Measurements from ENCODE around the gene LCA5L. TPM values are rescaled to one million over a fixed set of nuclear protein-coding genes. Genes with fewer than 3 reads are reported as not detected.

The LCA5L gene
- 0.92 and 1.3 TPM in 2 replicates for polyA plus RNA-seq (2014; cell fraction: cytosol; rRNA removed)
- 0.13 and 0.76 TPM in 2 replicates for polyA plus RNA-seq (2014; cell fraction: nucleus; rRNA removed)

DNA sequence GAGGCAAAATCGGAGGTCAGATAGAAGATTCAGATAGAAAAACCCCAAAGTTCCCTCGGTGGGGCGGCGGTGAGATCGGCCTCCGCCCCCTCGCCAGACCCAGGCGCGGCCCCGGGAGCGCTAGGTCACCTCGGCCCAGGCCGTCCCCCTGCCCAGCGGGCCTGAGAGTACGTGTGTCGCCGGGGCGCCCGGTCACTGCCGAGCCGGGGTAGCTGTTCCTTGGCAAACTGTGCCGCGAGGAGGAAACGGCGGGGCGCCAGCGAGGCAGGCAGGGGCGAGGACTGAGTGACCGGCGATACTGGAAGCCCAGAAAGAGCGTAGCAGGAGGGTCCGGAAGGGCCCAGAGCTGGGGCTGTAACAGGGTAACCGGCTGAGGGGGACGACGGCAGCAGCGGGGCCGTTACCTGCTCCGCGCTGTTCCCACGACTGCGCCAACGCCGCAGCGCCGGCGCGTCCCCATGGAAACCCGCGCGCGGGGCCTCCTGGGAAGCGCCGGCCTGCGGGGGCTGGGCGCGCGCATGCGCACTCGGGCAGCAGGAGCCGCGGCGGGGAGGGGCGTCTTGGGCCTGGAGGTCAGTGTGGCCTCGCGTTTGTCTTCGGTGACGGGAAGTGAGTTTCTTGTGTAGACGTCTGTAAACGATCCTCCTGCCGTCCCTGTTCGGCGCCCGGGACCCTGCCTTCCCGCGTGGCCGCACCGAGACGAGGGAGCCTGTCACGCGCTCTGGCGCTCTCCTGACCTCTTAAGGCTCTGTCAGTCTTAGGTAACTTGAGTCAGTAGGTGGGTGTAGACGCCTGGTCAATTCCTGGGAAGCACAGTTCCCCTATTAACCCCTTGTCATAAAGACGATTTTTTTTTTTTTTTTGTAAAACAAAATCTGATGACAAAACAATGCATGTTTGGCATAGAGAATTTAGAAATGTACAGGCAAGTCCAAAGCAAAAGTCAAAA is at the start of gene LCA5L:
Gene LCA5L (minus strand): TSS at position 458 of the 949 bp plus-strand sequence. CDS start 17,285 bp downstream, outside the sequence.
- DNase-seq (ENCODE audit: low spot score), result peak; percentile 89

DNA sequence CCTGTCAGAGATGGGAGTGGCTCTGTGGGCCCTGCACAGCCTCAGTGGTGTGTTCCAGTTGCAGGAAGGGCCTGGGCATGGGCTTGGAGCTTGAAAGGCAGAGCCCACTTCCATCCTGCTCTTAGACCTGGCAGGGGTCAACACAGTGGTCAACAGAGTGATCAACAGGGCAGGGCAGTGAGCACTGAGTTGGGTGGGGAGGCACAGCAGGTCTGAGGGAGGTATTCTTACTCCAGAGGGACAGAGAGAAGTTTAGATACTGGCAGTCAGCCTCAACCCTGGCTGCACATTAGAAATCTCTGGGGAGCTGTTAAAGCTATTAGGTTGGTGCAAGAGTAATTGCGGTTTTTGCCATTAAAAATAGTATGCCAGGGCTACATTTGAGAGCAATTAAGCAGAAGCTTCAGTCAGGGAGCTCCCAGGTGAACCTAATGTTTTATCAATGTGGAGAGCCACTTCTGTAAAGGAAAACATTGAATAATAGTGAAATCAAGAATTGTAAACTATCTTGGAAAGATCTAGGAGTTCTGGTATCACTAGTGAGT is 43.9 kb upstream of the LCA5L start:
- DNase-seq (ENCODE audit: low spot score), result no peak

- peak; percentile 77 for DNase-seq (ENCODE audit: low spot score)
These were observed 39.2 kb upstream of the LCA5L start for GRCh38 chr21:39484711-39485276.

DNA sequence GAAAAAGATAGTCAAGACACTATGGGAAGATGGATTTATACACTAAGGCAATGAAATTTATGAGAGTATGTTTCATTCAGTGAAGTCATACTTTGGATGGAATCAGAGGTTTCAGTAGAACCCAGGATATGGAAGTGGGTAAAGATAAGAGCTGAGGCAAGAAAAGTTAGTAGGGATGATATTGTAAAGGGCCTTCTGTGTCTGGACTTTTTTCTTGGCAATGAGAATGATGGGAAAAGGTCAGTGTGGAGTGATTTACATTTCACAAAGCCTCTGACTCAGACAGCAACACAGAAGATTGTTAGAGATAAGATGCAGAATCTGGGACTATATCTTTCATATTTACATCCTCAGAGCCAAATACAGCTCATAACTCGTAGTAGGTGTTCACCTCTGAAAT is 38.3 kb upstream of the LCA5L start:
- no peak for DNase-seq (ENCODE audit: low spot score)

GRCh38 chr21:39481886-39482285 is 36.3 kb upstream of the LCA5L start:
- no peak for DNase-seq (ENCODE audit: low spot score)

DNA sequence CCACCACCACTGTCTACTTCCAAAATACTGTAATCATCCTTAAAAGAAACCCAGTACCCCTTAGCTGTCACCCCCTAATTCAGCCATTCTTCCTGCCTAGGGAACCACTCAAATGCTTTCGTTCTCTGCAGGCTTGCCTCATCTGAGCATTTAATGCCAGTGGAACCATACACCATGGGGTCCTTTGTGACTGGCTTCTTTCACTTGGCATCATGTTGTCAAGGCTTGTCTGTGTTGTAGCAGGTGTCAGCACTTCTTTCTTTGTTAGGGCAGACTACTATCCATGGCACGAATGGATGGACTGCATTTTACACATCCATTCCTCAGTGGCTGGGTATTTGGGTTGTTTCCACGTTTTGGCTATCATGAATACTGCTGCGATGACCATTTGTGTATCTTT is 34.7 kb upstream of the LCA5L start:
- DNase-seq (ENCODE audit: low spot score), result no peak

GRCh38 chr21:39479814-39480182 is 34.2 kb upstream of the LCA5L start:
- no peak for DNase-seq (ENCODE audit: low spot score)

GRCh38 chr21:39479164-39479813 is 33.7 kb upstream of the LCA5L start:
- no peak for DNase-seq (ENCODE audit: low spot score)

DNA sequence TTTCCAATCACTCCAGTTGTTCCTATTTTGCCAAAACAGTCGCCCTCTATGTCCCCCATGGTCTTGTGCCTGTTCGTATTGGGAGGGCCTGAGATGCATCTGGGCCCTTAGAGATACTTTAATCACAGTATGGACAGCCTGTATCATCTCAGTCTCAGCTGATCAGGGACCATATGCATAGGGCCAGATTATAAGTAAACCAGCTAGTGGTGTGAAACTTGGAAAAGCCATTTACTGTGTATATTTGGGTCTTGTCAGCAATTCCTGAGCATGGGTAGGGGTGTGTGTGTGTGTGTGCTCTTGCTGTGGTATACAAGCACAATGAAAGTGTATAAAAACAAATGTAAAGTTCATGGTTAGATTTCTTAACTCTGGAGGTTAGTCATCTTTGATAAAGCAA is 29.0 kb upstream of the LCA5L start:
- DNase-seq (ENCODE audit: low spot score), result no peak

- no peak for DNase-seq (ENCODE audit: low spot score)
These were observed 27.2 kb upstream of the LCA5L start for GRCh38 chr21:39472786-39473185.

DNA sequence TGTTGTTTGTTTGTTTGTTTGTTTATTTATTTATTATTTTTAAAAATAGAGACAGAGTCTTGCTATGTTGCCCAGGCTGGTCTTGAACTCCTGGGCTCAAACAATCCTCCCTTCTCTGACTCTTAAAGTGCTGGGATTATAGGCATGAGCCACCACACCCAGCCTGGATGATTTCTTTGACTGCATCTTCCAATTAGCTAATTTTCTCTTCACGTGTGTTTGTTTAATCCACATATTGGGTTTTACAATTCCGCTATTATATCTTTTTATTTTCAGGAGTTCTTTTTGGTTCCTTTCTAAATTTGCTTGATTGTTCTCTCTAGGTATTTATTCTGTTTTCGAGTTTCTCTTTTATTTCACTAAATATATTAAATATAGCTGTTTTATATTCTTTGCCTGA is 26.0 kb upstream of the LCA5L start:
- no peak for DNase-seq (ENCODE audit: low spot score)

GRCh38 chr21:39468559-39468958 is 23.0 kb upstream of the LCA5L start:
- no peak for DNase-seq (ENCODE audit: low spot score)

- no peak for DNase-seq (ENCODE audit: low spot score)
These were observed 22.2 kb upstream of the LCA5L start for GRCh38 chr21:39467746-39468145.

DNA sequence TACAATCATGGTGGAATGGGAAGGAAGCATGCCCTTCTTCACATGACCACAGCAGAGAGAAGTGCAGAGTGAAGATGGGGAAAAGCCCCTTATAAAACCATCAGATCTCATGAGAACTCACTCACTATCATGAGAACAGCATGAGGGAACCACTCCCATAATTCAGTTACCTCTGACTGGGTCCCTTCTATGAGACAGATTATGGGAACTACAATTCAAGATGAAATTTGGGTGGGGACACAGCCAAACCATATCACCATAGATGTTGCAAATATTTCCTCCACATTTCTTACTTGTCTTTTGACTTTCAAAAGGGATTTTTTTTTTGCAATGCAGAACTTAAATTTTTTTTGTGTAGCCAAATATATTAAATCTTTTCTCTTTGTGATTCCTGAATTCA is 21.0 kb upstream of the LCA5L start:
- no peak for DNase-seq (ENCODE audit: low spot score)

DNA sequence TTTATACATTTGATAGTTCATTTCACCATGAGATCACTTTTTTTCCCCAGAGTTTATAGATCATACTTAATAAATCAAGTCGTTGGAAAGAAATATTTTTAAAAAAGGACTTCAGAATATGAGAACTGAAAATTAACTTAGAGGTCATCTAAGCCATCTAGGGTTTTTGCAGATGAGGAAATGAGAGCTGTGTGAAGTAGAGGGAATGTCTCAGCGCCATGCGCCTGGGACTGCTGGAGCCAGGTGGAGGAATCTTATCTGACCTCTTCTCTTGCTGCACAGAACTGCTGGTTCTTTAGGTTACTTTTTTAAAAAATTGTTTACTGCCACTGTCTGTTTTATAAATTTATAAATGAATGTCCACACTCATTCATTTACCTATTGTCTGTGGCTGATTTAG is 17.7 kb upstream of the LCA5L start:
- no peak for DNase-seq (ENCODE audit: low spot score)

GRCh38 chr21:39461419-39461818 is 15.8 kb upstream of the LCA5L start:
- no peak for DNase-seq (ENCODE audit: low spot score)

- DNase-seq (ENCODE audit: low spot score), result no peak
These were observed 11.1 kb upstream of the LCA5L start for GRCh38 chr21:39456665-39457064.

DNA sequence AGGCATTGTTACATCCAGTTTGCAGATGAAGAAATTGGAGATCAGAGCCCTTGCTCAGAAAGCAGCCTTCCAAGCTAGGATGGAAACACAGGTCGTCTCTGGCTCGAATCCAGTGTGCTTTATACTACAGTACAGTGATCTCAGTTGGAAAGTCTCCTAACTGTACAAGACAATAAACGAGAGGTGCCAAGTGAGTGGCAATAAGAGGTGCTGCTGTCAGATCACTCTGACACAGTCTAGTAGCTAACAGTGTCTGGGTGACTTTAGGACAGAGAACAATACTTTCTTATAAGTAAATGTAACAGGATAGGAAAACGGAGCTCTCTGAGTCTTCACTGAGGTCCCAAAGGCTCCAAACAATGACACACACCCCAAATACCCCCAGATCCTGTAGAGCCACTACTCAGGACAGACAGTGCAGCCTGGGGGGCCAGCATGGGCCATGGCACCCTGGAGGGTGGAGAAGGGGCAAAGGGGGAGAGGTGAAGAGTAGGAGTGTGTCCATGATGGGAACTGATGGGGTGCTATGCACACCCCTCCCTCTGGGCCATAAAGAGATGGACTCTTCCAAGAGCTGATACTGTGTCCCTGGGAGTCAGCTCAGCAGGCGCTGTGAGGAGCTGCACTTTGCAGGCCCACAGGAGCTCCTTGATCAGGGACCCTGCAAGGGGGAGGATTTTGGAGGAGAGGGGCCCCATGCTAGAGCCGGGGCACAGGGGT is 9.5 kb upstream of the LCA5L start:
- no peak for DNase-seq (ENCODE audit: low spot score)

- no peak for DNase-seq (ENCODE audit: low spot score)
These were observed 8.1 kb upstream of the LCA5L start for GRCh38 chr21:39453571-39454179.

- DNase-seq (ENCODE audit: low spot score), result no peak
These were observed 7.4 kb upstream of the LCA5L start for GRCh38 chr21:39452970-39453342.

Data from SK-N-DZ (cell line).